ENCODE measurements around the gene TBC1D30. TPM values are rescaled to one million over a fixed set of nuclear protein-coding genes. Genes with fewer than 3 reads are reported as not detected.

Gene TBC1D30
- total and polyA plus RNA-seq, 11 donors = 0.15 to 2.9 (median 0.67) TPM

- ATAC-seq (no peak), DNase-seq (no peak)
- TF ChIP-seq CTCF (IDR thresholded peaks at IDR 0.05) (no peak), POLR2A (IDR thresholded peaks at IDR 0.05) (no peak)
- no peak overlapping the region for H3K4me3 ChIP-seq
- H3K4me1 ChIP-seq = peaks cover 0 to 19% (median 9%) of the 10 kb centered on the region in 12 donors
- peaks cover 0 to 26% (median 0%) of the 10 kb centered on the region in 9 donors for H3K27me3 ChIP-seq
- WGBS, 4 donors = 92 to 95% (median 93%) methylated on average over 6 of the region's 6 CpGs
- intact Hi-C loops (cut with DNase I) = no loop called here
- H3K36me3 ChIP-seq = no peaks in the 10 kb centered on the region
- no peaks in the 10 kb centered on the region for H3K9me3 ChIP-seq
- no peak overlapping the region for H3K27ac ChIP-seq
Measured at GRCh38 chr12:64785838-64786237, 38.6 kb upstream of the TBC1D30 start.

GRCh38 chr12:64790166-64790565 is 34.3 kb upstream of the TBC1D30 start:
- no peak for ATAC-seq
- H3K4me3 ChIP-seq = no peak overlapping the region
- H3K36me3 ChIP-seq = no peaks in the 10 kb centered on the region
- intact Hi-C loops (cut with DNase I) = loop anchor here in 2 of 10 donors (10.0 kb wide), 2 partner anchors 335 to 445 kb away; partner anchors contain the start of gene WIF1 (in 1 of the 2)
- H3K27ac ChIP-seq = no peak overlapping the region
- no peak for DNase-seq
- 83 to 88% (median 85%) methylated on average over 1 of the region's 1 CpG for WGBS, 4 donors
- no peaks in the 10 kb centered on the region for H3K9me3 ChIP-seq
- H3K27me3 ChIP-seq = peaks cover 0 to 7% (median 0%) of the 10 kb centered on the region in 9 donors
- TF ChIP-seq POLR2A (IDR thresholded peaks at IDR 0.05) (no peak), CTCF (IDR thresholded peaks at IDR 0.05) (no peak)
- no peaks in the 10 kb centered on the region for H3K4me1 ChIP-seq

- intact Hi-C loops (cut with DNase I) = loop anchor here in 2 of 10 donors (10.0 kb wide), 2 partner anchors 334 to 444 kb away; partner anchors contain the start of gene WIF1 (in 1 of the 2)
Measured at GRCh38 chr12:64791036-64791435, 33.4 kb upstream of the TBC1D30 start.

GRCh38 chr12:64792128-64792527 is 32.3 kb upstream of the TBC1D30 start:
- WGBS, 4 donors = 58 to 79% (median 76%) methylated on average over 1 of the region's 1 CpG
- intact Hi-C loops (cut with DNase I) = loop anchor here in 2 of 10 donors (10.0 kb wide), 2 partner anchors 333 to 443 kb away; partner anchors contain the start of gene WIF1 (in 1 of the 2)
- Histone ChIP-seq H3K27me3 (no peaks in the 10 kb centered on the region), H3K27ac (no peak overlapping the region), H3K9me3 (no peaks in the 10 kb centered on the region), H3K4me3 (no peak overlapping the region), H3K36me3 (no peaks in the 10 kb centered on the region), H3K4me1 (peaks cover 0 to 5% (median 0%) of the 10 kb centered on the region in 12 donors)
- no peak for TF ChIP-seq CTCF (IDR thresholded peaks at IDR 0.05)
- no peak for TF ChIP-seq POLR2A (IDR thresholded peaks at IDR 0.05)
- no peak for DNase-seq
- no peak for ATAC-seq

More at GRCh38 chr12:64791036-64791435, 33.4 kb upstream of the TBC1D30 start:
- TF ChIP-seq CTCF (IDR thresholded peaks at IDR 0.05) = no peak
- no peak for TF ChIP-seq POLR2A (IDR thresholded peaks at IDR 0.05)
- Histone ChIP-seq H3K27ac (no peak overlapping the region), H3K27me3 (no peaks in the 10 kb centered on the region), H3K4me3 (no peak overlapping the region), H3K4me1 (peaks cover 0 to 3% (median 0%) of the 10 kb centered on the region in 12 donors), H3K9me3 (no peaks in the 10 kb centered on the region), H3K36me3 (no peaks in the 10 kb centered on the region)
- ATAC-seq (no peak), DNase-seq (no peak)
